Upper lobe of left lung (tissue), 4 donors: ENCODE data around the gene CDYL.

Experiments
- EP300 ChIP-seq, 4 donors: sonication (generic); formaldehyde crosslinking; IDR thresholded peaks; one replicate each; pipeline ENCODE4 v1.5.1; 2017; ENCODE audit warnings: antibody characterized with exemption in 4 of 4, control low read depth in 2 of 4
- POLR2AphosphoS5 ChIP-seq, 2 donors: sonication (generic); formaldehyde crosslinking; IDR thresholded peaks; one replicate each; pipeline ENCODE4 v1.5.1; 2017; ENCODE audit warnings: antibody characterized with exemption in 2 of 2
- TF ChIP-seq, protein P1 (sequence below), 6 experiments: fragments of 450-650 bp in 4 of 6; fragments of 200-600 bp in 2 of 6; sonication (generic) in 2 of 6; IDR thresholded peaks; one replicate each; pipeline ENCODE4 v1.5.1; 2016 to 2019; ENCODE audit warnings: antibody characterized with exemption in 6 of 6

DNA sequence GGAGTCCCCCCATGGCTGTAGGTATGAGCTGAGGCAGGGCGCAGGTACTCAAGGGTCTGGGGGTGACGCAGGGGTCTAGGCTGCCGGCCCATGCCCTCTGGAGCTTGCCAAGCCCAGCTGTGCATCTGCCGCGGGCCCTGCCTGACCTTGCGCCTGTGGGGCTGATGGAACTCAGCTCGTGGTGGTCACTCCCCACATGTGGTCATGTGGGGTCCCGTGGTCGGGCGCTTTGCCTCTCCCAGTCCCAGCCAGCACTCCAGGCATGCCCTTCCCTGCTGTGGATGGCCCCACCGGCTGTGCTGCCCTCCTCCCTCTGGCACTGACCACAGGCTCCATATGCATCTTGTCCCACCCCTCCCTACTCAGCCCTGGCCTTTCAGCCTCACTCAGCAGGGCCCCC, 170.3 kb downstream of the CDYL start:
- TF ChIP-seq, protein P1, sequence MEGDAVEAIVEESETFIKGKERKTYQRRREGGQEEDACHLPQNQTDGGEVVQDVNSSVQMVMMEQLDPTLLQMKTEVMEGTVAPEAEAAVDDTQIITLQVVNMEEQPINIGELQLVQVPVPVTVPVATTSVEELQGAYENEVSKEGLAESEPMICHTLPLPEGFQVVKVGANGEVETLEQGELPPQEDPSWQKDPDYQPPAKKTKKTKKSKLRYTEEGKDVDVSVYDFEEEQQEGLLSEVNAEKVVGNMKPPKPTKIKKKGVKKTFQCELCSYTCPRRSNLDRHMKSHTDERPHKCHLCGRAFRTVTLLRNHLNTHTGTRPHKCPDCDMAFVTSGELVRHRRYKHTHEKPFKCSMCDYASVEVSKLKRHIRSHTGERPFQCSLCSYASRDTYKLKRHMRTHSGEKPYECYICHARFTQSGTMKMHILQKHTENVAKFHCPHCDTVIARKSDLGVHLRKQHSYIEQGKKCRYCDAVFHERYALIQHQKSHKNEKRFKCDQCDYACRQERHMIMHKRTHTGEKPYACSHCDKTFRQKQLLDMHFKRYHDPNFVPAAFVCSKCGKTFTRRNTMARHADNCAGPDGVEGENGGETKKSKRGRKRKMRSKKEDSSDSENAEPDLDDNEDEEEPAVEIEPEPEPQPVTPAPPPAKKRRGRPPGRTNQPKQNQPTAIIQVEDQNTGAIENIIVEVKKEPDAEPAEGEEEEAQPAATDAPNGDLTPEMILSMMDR (IDR thresholded peaks at IDR 0.05), result no peak
- TF ChIP-seq POLR2AphosphoS5 (IDR thresholded peaks at IDR 0.05), result no peak
- no peak for TF ChIP-seq EP300 (IDR thresholded peaks at IDR 0.05)
